Activated CD8-positive, alpha-beta memory T cell treated with anti-CD3 and anti-CD28 coated beads, Interleukin-2, amount 50 U/mL, for 4 hours (primary cell): ENCODE measurements around the gene FRRS1.
"Not testable (repeated sequence)": the region's sequence is repeated elsewhere in the genome, so short reads cannot be mapped to it uniquely, and the experiment has no call there.

Experiments
- DNase-seq: peaks from one replicate; pipeline ENCODE4 v3.0.0-alpha.2; 2020

FRRS1 gene

DNA sequence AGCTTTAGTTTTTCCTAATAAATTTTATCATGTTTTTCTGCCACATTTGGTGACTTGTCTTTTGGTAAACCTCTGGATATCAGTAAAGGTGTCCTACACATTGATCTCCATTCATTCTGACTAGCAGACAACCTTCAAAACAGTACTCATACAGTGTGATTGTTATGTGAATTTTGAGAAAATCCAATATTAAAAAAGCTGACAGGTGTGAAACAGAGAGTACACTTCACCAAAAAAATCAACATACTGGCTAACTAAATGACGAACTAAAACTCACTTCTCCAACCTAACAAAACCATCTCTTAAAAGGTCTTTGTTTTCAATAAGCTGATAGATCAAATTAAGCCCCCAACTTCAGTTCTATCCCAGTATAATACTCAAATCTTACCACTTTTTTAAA is 1.5 kb downstream of the FRRS1 start:
- no peak for DNase-seq

DNA sequence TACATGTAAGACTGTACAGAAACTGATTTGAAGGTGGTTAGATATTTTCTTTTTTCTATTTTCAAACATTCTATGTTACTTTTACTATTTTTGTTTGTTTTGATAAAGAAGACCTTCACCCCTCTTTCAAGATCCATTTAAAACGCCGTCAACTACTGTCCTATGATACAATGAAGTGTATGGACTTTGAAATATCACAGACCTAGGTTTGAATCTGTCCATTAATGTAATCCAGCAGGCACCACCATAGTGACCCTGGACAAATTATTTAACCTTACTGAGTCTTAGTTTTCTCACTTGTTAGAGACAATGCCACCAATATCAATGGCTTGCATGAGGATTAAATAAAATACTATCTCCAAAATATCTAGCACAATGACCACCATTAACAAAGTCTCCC is 2.0 kb downstream of the FRRS1 start:
- DNase-seq, result no peak

DNA sequence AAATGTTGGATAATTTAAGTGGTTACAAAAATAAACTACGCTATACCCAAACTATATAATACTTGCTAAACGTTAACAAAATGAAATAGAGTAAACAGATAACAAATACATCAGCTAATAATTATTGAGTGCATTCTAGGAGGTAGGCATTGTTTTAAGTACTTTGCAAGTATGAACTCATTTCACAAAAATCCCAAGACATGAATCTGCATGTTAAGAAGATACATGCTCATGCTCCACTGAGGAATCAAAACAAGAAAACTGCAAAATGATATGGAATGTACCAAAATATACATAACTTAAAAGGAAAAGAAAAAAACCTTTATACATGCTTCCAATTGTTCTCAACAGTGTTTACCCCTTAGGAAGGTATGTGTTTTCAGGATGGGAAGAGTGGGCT is 2.5 kb downstream of the FRRS1 start:
- no peak for DNase-seq

DNA sequence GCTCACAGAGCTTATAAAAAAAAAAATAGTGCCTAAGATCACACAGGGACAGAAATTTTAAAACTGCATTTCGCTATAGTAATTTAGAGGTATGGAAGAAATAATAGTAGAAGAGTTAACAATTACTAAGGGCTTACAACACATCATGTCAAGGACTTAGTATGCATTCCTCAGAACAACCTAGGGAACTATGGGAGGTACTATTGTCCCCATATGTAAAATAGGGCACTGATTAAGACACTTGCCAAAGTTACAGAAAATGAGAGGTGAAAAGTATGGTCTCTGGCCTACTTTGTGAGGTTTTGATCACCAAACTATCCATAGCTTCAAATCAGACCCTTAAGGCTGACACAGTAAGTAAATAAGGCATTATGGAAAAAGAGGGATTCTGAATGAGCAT is 4.7 kb downstream of the FRRS1 start:
- DNase-seq, result no peak

DNA sequence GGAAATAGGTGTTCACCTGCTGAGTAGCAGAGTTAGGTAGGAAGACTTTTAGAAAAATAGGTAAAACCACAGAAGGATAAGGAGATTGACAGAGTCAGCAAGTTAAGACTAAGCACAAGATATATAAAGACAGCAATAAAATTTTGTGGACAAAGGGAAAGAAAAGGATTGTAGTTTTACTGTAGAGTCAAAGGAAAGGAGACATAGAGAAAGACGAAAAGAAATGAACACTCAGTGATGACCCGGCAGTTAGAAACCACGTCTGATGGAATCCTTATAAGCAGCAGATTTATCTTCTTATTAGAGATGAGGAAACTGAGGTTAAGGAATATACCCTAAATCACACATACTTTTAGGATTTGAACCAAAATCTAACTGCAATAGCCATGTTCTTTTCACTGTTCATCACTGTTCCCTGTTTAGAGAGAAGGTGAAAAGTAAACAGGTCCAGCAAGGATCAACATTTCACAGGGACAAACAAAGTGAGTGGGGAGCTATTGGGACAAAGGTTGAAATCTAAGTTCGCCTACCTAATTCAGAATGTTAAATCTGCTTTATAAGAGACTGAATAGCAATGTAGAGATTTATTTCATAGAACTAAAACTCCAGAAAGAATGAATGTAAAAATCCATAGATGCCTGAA is 6.8 kb downstream of the FRRS1 start:
- no peak for DNase-seq

DNA sequence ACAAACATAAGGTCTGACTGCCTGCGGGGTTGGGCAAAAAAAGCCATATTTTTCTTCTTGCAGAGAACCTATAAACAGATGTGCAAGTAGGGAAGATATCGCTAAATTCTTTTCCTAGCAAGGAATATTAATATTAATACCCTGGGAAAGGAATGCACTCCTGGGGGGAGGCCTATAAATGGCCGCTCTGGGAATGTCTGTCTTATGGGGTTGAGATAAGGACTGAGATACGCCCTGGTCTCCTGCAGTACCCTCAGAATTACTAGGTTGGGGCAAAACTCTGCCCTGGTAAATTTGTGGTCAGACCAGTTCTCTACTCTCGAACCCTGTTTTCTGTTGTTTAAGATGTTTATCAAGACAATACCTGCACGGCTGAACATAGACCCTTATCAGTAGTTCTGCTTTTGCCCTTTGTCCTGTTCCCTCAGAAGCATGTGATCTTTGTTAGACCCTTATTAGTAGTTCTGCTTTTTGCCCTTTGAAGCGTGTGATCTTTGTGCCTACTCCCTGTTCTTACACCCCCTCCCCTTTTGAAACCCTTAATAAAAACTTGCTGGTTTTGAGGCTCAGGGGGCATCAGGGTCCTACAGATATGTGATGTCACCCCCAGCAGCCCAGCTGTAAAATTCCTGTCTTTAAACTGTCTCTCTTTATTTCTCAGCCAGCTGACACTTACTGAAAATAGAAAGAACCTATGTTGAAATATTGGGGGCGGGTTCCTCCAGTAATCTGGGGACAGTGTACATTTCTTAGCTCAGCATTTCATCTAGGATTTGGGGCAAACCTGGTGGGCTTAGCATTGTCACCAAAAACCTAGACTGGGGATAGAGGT is 7.5 kb downstream of the FRRS1 start:
- DNase-seq, result not testable (repeated sequence)

DNA sequence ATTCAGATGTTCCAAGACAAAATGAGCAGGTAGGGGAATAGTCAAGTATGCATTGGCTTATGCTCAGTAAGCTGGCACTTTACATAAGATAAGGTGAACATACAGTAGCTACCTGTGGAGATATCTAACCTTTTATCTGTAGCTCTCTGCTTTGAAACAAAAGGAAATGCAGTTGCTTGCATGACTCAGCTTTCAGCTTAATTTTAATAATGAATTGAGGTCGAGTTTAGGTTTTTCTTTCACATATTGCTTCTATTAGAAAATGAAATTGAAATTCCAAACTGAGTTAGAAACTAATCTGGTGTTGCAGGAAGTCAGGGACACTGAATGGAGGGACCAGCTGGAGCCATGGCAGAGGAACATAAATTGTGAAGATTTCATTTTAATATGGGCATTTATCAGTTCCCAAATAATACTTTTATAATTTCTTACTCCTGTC is 8.3 kb downstream of the FRRS1 start:
- DNase-seq, result no peak

DNA sequence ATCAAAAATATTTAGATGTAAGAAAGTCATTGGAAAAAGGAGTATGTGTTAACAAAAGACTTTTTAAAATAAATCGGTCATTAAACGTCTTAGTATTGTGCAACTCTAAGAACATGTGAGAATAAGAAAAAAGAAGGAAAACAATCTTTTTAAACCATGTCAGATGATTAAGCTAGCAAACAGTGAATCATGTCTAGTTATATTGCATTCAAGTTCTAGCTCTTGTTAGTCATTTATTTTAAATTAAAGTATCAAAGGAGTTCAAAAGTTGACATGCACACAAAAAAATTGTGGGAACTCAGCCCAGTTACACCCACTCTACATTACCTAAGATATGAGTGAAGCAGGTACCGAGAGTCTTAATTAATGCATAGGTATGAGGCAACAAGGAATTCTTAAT is 9.8 kb downstream of the FRRS1 start:
- DNase-seq, result no peak

DNA sequence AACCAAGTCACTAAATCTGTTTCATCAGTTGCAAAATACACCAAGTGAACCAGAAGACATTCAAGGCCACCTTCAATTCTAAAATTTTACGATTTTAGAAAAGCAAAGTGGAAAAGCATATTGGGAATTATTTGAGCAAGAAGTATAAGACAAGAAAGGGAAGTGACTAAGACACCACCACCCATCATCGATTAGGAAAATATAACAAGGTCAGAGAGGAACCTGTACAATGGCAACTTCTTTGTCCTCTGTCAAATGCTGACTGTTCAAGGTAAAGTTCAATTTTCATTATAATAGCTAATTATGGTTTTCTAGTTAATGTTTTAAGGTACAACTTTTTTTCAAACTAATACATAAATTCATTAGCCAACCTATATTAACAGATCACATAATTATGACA is 10.8 kb downstream of the FRRS1 start:
- no peak for DNase-seq

DNA sequence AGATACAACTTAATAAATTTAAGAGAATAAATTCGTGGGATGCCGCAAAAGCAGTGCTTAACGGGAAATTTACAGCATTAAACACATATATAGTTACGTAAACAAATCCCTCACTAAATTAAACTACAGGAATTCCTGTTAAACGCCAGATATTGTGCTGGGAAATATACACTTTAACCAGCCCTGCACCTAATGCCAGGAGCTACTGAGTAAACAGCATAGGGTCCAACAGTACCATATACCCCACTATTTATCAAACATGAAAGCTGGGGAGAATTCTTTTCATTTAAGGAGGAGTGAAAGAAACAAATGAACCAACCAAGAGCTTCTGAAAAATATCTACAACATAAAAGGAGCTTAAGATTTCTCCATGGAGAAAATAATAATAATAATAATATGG is 11.7 kb downstream of the FRRS1 start:
- DNase-seq, result no peak

DNA sequence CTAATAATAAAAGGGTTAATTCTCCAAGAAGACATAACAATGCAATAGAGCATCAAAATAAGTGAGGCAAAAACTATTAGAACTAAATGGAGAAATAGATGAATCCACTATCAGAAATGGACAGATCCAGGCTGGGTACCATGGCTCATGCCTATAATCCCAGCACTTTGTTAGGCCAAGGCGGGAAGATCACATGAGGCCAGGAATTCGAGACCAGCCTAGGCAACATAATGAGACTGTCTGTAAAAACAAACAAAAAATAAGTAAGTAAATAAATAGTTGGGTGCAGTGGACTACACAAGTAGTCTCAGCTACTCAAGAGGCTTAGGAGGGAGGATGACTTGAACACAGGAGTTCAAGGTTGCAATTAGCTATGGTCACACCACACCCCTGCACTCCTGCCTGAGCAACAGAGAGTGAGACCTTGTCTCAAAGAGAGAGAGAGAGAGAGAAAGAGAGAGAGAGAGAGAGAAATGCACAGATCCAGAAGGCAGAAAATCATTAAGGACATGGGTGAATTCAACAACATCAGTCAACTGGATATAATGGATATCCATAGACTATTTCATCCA is 12.3 kb downstream of the FRRS1 start:
- no peak for DNase-seq

DNA sequence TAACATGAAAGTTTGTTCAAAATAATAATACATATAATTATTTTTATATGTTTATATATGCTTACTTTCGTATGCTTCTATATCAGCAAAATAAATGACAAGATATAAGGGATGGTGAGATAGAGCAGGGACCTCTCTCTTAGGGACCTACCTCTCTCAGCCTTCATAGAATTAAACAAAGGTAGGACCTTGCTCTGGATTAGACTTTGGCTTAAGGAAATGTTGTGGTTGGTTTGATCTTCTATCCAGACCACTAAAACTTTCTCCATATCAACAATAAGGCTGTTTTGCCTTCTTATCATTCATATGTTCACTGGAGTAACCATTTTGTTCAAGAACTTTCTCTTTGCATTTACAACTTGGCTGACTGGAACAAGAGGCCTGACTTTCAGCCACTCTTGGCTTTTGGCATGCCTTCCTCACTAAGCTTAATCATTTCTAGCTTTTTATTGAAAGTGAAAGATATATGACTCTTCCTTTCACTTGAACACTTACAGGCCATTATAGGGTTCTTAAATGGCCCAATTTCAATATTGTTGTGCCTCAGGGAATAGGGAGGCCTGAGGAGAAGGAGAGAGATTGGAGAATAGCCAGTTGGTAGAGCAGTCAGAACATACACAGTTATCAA is 14.4 kb downstream of the FRRS1 start:
- no peak for DNase-seq

DNA sequence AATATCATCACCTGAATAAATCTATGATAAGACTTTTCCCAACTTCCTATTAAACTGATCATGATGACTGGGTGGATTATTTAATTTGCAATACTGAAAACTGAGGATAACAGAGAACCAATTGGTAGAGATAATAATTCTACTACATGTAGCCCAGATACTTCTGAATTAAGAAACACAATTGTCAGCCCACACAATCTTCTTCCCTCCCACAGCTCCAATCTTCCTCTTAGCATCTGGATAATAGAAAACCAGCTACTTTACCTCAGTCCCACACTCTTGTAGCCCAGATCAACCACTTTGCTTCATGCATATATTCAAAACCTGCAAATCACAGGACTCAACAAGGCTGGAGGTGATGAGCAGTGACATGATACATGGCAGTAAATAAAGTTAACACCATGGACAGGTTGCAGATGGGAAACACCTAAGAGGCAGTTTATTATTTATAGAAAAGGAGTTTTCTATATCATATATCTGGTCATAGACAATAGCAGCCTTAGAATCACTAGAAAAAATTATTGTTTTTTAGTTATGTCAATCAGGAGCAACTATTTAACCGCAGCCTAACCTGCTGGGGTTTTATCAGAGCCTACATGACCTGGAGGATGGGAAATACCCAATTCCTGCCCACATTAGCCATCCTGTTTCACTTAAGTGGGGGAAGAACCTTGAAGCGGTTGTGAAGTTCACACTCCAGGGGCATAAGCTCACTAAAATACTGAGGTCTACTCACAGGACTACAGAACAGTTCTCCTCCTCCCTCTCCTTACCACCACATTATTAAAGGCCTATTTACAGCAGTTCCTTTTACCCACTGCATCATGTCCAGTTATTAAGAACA is 16.7 kb downstream of the FRRS1 start:
- DNase-seq, result no peak

DNA sequence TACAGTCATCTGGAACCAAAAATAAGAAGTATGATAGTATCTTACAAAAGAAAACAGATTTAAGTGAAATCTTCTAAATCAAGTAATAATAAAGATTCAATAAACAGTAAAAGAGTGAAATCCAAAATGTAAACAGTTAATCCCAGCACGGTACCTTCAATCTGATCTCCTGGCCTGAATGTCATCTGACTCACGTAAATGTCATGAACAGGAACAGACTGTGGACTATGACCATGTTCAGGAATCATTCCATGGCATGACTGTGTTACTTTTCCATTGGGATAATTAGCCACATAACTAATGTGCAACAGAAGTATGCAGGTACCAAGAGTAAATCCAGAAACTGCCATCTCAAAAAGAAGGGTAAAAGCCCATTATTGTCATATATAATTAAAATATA is 18.0 kb downstream of the FRRS1 start:
- DNase-seq, result no peak

DNA sequence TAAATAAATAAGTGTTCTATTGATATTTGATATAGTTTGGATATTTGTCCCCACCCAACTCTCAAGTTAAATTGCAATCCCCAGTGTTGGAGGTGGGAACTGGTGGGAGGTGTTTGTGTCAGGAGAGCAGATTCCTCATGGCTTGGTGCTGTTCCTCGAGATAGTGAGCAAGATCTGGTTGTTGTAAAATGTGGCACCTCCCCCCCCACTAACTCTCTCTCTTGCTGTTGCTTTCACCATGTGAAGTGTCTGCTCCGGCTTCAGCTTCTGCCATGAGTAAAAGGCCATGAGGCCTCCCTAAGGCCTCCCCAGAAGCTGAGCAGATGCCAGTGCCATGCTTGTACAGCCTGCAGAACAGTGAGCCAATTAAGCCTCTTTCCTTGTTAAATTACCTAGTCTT is 20.8 kb downstream of the FRRS1 start:
- no peak for DNase-seq

DNA sequence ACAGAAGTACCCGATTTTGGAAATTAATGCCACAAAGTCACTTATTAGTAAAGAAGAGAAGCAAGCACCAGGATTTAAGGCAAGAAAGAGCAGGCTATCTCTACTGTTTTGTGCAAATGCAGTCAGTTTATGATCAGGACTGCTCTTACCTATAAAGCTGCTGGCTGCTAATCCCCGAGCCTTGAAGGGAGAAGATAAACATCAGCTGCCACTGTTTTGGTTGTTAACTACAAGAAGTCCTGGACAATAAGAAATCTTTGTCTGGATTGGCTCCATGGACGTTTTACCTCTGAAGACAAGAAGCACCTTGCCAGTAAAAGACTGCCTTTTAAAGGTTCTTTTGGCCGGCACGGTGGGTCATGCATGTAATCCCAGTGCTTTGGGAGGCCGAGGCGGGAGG is 21.4 kb downstream of the FRRS1 start:
- DNase-seq, result no peak

DNA sequence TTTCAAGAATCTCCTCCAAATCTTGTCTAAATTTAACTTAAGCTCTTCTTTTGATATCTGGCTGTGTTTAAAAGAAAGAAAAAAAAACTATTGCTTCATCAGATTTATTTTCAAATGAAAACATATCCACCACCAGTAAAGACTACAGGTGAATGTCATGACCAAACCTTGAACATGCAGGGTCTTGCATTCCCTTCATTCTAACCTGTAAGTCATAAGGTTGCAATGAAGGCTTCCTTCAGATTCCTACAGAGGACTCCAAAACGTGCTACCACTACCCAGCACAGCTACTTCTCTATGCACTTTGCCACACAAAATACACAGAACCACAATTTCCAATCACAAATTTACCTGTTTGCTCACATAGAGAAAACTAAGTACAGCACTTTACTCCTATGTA is 26.3 kb downstream of the FRRS1 start:
- no peak for DNase-seq

DNA sequence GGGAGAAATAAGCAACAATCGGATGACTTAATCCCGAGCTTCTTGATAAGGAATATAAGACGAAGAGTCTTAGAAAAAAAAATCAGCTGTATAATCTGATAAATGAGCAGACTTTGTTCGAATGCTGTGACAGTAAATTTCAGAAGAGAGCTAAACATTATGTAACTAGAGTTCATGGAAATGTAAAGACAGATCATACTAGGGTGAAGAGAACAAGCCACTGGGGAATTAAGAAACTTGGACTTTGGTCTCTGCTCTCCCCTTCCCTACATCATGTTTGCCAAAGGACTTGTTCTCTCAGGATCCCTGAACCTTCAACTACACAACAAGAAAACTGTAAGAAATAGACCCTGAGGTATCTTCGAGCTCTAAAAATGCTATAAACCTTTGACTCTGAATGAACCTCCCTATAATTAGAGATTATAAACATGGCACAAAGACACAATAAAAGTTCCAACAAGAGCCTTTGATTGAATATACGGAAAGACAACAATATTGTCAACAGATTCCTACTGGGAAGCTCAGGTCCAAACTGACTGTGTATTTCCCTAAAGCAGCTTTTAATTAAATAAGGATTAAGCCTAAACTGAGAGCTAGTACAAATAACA is 27.5 kb downstream of the FRRS1 start:
- DNase-seq, result no peak

DNA sequence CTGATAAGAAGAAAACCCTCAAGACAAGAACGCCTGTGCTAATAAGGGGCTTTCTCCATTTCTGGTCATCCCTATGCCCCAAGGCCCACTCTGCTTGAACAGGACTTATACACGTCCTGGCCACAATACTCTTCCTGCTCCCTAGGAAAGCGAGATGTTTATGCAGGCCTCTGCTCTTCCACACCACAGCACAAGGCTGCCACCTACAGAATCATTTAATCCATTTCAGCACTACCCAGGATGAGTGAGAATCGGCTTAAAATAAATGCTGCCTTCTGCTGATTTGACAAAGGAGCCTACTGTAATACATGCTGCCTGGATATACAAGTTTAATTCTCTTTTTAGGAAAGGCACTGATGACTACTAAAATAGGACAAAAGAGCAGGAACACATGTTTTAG is 29.4 kb downstream of the FRRS1 start:
- no peak for DNase-seq

DNA sequence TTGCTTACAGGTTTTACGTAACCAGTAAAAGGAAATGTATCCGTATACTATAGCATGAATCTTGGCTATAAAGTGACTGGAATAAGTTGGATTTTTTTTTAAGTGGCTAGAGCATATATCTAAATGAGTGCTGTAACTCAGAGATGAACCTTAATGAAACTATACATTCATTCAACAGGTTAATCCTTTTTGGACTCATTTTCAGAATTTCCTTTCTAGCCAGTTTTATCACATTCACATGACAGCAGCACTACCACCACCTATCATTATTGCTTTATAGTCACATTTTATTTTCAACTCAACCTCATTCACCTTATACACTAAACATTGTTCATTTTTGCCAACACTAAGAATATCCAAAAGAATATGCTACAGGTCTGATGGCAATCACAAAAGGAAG is 30.6 kb downstream of the FRRS1 start:
- no peak for DNase-seq

DNA sequence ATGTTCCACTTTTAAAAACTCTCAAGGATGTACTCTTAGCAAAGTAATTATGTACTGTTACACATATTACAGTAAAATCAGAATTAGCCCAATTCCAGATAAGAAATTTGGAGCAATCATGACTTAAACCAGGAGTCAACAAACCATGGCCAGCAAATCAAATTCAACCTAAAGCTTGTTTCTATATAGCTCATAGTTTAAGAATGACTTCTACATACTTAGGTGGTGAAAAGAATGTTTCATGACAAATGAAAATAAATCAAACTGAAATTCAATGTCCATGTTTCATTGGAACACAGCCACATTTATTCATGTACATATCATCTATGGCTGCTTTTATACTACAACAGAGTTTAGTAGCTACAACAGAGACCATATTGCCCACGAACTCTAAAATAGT is 35.1 kb downstream of the FRRS1 start:
- DNase-seq, result no peak

DNA sequence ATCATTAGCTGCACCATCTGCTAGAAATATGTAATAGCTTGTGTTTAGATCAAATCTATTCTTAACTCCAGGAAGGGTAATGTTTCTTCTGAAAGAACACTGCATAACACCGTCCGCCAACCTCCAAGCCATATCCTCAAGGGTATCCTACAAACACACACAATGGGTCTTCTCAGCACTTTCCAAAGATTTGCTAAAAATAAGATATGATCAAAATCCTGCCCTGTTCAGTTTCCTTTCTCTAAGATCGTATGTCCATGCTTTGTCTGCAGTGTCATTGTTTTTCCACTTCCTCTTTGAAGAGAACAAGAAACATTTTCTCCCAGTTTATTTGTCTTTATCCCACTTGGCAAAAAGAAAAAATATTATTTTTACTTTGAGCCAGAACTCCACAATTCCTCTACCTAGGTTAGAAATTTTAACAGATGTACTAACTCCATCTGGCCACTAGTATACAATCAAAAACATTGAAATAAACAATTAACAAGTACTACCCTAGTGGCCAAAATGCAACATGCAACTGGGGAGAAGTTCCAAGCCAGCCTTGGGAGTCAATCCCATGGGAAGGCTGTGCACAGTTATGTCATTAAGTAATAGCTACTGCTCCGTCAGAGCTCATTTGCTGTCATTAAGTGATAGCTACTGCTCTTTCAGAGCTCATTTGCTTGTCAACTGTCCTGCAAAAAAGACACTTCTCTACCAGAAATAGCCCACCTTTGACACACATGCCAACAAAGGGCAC is 37.8 kb downstream of the FRRS1 start:
- no peak for DNase-seq
